Colonic mucosa (tissue), 4 donors: ENCODE data around the gene RPL22L1. TPM values are rescaled to one million over a fixed set of nuclear protein-coding genes. Genes with fewer than 3 reads are reported as not detected.
A peak's percentile ranks its signal among the peaks of the same experiment; 100 is the strongest.

Experiments
- DNase-seq: peaks from one replicate; pipeline ENCODE4 v3.0.0-alpha.2; 2020
- H3K27ac ChIP-seq: fragments of 200-600 bp; one replicate; pipeline ENCODE4 v1.8.0; 2021
- H3K27me3 ChIP-seq: fragments of 200-600 bp; one replicate; pipeline ENCODE4 v1.8.0; 2021
- H3K36me3 ChIP-seq: fragments of 200-600 bp; one replicate; pipeline ENCODE4 v1.8.0; 2021
- H3K4me1 ChIP-seq: fragments of 200-600 bp; one replicate; pipeline ENCODE4 v1.8.0; 2021; ENCODE audit warnings: mild to moderate bottlenecking
- H3K4me3 ChIP-seq: fragments of 200-600 bp; one replicate; pipeline ENCODE4 v1.8.0; 2021
- H3K9ac ChIP-seq, 2 donors: one replicate each; pipeline ENCODE4 v1.7.0; 2013; ENCODE audit warnings: control low read depth in 2 of 2, low read depth in 2 of 2, low read length in 2 of 2
- H3K9me3 ChIP-seq: fragments of 200-600 bp; one replicate; pipeline ENCODE4 v1.8.0; 2021
- CTCF ChIP-seq: fragments of 200-600 bp; IDR thresholded peaks from one replicate; pipeline ENCODE4 v1.8.0; 2022; ENCODE audit warnings: antibody characterized with exemption, mild to moderate bottlenecking
- intact Hi-C: fragments of 100-400 bp; cut with DNase I; formaldehyde crosslinking; loops from one replicate; pipeline ENCODE4 v1.14.1; 2022
- total RNA-seq, 2 donors: library from RNA; stranded (reverse); fragmentation: NEBNext Ultra II Directional in 1 of 2; extraction: Animal tissue kit (Norgen Biotek cat#: 25700) in 1 of 2; gene quantifications; one replicate each; pipeline ENCODE4 v1.2.1, GENCODE V29; 2021
- donor health status: healthy.
- donor health status: DM: no; HTN: no; CAD: no.
- donor health status: DM: no; HTN: no; CAD: no.

Gene RPL22L1
- total RNA-seq: 10 to 100 TPM; 37.7 to 67.8 TPM

- intact Hi-C loops: no loop called here
- Histone ChIP-seq H3K27me3 (no peaks in the 10 kb centered on the region), H3K9me3 (no peaks in the 10 kb centered on the region), H3K4me1 (peaks cover 16% of the 10 kb centered on the region), H3K36me3 (no peaks in the 10 kb centered on the region), H3K9ac (peak within 1 kb of the TSS; percentile 83 to 85), H3K4me3 (peak within 1 kb of the TSS; percentile 53), H3K27ac (peak within 1 kb of the TSS; percentile 79)
- no peak for TF ChIP-seq CTCF
- peak; percentile 95 for DNase-seq
Observed at GRCh38 chr3:170869645-170870593, at the start of gene RPL22L1. Gene RPL22L1 (minus strand): TSS chr3:170870195. CDS start chr3:170870167, 28 bp downstream.

DNA sequence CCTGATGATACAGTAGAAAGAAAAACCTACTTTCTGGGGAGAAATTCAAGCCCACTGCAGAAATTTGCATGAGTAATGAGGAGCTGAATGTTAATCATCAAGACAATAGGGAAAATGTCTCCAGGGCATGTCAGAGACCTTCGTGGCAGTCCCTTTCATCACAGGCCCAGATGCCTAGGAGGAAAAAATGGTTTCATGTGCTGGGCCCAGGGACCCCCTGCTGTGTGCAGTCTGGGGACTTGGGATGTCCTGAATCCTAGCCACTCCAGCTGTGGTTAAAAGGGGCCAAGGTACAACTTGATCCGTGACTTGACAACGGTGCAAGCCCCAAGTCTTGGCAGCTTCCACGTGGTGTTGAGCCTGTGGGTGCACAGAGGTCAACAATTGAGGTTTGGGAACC lies 48.7 kb upstream of the RPL22L1 start:
- H3K4me1 ChIP-seq: no peaks in the 10 kb centered on the region
- TF ChIP-seq CTCF: no peak
- no peak overlapping the region for H3K9ac ChIP-seq
- DNase-seq: no peak
- no peaks in the 10 kb centered on the region for H3K27me3 ChIP-seq
- H3K4me3 ChIP-seq: no peak overlapping the region
- H3K27ac ChIP-seq: no peak overlapping the region
- no peaks in the 10 kb centered on the region for H3K9me3 ChIP-seq
- intact Hi-C loops: no loop called here
- no peaks in the 10 kb centered on the region for H3K36me3 ChIP-seq

- Histone ChIP-seq H3K4me3 (no peak overlapping the region), H3K4me1 (no peaks in the 10 kb centered on the region), H3K9ac (no peak overlapping the region), H3K27ac (no peak overlapping the region), H3K27me3 (no peaks in the 10 kb centered on the region), H3K36me3 (no peaks in the 10 kb centered on the region), H3K9me3 (no peaks in the 10 kb centered on the region)
- intact Hi-C loops: no loop called here
- no peak for DNase-seq
- no peak for TF ChIP-seq CTCF
Observed at GRCh38 chr3:170914690-170915089, 44.7 kb upstream of the RPL22L1 start.

DNA sequence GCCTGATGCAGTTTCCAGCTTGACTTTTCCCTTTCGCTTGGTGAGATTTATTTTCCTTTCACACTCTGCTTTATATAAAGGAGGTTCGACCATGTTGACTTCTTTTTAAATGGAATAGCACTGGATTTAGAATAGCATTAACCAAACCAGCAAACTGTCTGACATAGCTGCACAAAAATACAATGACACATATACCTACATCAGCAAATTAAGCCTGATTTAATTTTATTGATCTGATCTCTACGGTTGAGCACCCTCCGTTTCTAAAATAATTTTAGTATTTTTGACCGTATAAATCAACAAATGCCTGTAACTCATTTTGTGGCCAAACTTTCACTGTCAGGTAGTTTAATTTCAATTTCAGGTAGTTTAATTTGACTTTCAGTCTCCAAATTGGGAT lies 44.2 kb upstream of the RPL22L1 start:
- Histone ChIP-seq H3K27ac (no peak overlapping the region), H3K9me3 (no peaks in the 10 kb centered on the region), H3K27me3 (no peaks in the 10 kb centered on the region), H3K36me3 (no peaks in the 10 kb centered on the region), H3K9ac (no peak overlapping the region), H3K4me3 (no peak overlapping the region), H3K4me1 (no peaks in the 10 kb centered on the region)
- DNase-seq: no peak
- intact Hi-C loops: no loop called here
- TF ChIP-seq CTCF: no peak

- no peak overlapping the region for H3K4me3 ChIP-seq
- H3K9ac ChIP-seq: no peak overlapping the region
- peaks cover 4% of the 10 kb centered on the region for H3K4me1 ChIP-seq
- no peak for DNase-seq
- no peaks in the 10 kb centered on the region for H3K9me3 ChIP-seq
- H3K27me3 ChIP-seq: no peaks in the 10 kb centered on the region
- H3K27ac ChIP-seq: no peak overlapping the region
- no peaks in the 10 kb centered on the region for H3K36me3 ChIP-seq
- intact Hi-C loops: no loop called here
- no peak for TF ChIP-seq CTCF
Observed at GRCh38 chr3:170911051-170911450, 41.1 kb upstream of the RPL22L1 start.
